HG02610 (cell line): ENCODE results near the gene UBAP1L.

Source experiments
- ATAC-seq: cut with Tn5 transposase; IDR thresholded peaks from one replicate; pipeline ENCODE4 v1.9.1; 2021; ENCODE audit warnings: mild to moderate bottlenecking, moderate library complexity; ENCODE audit not compliant: unreplicated experiment

Gene UBAP1L

GRCh38 chr15:65067645-65068402 lies 47.2 kb downstream of the UBAP1L start, which contains the start of gene RASL12:
Gene RASL12, minus strand, starts transcription at chr15:65067991. Its CDS starts 156 bp downstream, at chr15:65067835.
- no peak for ATAC-seq

GRCh38 chr15:65067317-65067644 lies 47.7 kb downstream of the UBAP1L start:
- ATAC-seq = no peak

DNA sequence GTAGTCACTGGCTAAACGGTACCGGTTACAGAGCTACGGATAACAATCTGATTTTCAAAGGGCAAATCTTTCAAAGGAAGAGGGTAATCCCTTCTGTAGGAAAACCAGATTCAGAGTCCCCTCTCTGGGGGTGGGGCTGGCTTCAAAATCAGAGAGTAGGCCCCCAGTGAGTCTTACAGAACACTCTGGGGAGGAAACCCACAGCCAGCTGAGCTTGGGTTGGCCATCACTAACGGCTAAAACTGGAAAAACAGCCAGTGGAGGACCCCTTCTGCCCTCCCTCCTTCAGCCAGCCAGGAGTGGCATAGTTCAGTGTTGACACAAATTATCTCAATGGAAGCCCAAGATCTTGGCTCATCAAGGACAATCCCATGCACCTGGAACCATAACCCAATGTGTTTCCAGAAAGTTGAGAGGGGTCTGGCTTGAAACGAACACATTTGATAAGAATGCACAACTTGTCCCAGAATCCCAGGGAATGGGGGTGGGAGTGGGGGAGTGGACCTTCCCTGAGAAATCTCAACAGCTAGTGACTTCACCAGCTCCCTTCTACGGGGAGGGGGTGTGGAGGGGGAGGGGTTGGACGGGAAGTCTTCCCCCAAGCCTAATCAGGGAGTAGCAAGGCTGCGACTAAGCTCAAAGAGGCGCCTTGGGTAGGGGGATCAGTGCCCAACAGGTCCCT lies 48.2 kb downstream of the UBAP1L start:
- no peak for ATAC-seq

GRCh38 chr15:65066001-65066634 lies 48.9 kb downstream of the UBAP1L start:
- no peak for ATAC-seq

DNA sequence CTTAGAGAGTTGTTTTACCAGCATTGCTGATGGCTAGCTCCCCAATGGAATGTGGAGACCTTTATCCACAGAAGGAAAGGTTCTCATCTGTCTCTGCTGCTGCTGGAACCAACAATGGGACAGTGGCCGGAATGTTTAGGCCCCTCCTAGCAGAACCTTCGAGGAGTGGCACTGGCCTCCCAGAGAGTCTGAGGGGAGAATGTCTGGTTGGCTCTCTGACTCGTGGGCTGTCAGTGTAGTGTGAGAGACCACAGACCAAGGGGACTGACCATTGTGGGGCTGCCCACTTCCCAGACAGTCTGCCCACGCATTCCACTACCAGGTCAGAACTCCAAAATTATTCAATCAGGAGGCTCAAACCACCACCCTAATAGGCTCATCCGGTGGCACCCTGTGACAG lies 52.3 kb downstream of the UBAP1L start:
- ATAC-seq = no peak

- ATAC-seq = no peak
Observed at GRCh38 chr15:65062061-65062460, 52.9 kb downstream of the UBAP1L start.

DNA sequence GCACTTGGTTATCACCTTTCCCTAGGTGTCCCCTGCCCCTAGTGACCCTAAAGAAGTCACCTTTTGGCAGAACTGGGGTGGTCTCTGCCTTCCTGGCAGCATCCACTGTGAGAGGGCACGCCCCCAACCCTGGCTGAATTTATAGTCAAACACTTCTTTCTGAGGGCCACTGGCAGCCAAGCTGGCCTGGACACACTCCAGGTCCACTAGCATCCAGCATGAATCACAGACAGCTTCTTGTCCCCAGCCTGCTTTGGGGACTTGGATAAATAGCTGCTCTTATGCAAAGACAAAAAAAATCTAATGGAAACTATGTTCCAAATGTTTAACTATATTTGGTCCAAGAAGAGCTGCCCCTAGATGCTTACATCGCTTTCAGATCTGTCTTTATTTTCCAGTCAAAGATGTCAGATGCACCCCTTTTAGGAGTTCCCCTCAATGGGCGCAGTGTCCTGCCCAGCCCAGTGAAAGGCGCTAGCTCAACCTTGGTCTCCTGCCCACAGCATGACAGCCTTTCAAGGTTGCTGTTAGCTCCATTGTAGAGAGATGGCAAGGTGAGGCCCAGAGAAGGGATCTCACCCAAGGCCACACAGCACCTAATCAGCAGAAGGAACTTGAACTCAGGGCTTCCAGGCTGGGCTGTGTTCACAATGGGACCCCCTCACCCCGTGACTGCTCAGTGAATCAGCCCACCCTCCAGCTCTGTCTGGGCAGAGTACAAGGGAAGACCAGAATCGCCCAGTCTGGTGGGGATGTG lies 54.2 kb downstream of the UBAP1L start:
- no peak for ATAC-seq

DNA sequence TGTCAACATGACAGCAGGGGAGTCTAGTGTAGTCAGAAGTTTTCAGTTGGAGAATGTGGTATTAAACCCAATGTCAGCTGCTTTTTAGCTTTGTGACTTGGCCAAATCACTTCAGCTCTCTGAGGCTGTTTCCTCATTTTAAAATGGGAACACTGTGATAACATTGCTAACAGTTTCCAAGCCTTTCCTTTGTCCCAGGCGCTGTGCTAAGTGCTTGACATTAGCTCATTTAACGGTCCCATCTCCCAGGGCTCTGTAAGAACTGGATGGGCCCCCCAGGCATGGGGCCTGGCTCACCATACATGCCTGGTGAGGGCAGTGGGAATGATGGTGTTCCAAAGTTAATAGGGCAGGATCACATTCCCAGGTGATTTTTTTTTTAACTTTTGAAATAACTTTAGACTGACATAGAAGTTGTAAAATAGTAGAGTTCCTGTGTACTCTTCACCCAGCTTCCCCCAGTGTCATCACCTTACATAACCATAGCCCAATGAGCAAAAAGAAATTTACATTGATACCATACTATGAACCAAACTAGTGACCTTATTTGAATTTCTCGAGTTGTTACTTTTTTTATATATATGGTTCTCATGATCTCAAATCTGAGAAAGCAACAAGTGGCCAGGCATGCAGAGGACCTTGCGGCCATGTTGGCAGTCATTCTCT lies 54.9 kb downstream of the UBAP1L start:
- ATAC-seq = no peak

DNA sequence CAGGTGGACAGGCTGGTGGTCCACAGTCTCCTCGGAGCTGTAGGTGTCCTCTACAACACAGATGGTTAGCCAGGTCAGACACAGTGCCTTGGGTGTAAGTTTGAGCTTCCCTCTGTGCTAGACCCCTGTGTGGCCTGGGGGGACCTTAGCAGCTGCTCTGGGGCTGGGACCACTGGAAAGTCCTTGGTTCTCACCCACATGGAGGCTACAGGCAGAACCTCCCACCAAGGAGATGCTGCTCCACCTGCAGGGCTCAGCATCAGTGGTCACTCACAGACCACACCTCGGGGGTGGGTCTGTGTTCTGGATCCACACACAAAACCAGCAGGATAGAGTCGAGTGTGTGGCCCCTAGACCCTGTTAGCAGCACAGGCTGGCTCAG lies 55.6 kb downstream of the UBAP1L start:
- no peak for ATAC-seq

DNA sequence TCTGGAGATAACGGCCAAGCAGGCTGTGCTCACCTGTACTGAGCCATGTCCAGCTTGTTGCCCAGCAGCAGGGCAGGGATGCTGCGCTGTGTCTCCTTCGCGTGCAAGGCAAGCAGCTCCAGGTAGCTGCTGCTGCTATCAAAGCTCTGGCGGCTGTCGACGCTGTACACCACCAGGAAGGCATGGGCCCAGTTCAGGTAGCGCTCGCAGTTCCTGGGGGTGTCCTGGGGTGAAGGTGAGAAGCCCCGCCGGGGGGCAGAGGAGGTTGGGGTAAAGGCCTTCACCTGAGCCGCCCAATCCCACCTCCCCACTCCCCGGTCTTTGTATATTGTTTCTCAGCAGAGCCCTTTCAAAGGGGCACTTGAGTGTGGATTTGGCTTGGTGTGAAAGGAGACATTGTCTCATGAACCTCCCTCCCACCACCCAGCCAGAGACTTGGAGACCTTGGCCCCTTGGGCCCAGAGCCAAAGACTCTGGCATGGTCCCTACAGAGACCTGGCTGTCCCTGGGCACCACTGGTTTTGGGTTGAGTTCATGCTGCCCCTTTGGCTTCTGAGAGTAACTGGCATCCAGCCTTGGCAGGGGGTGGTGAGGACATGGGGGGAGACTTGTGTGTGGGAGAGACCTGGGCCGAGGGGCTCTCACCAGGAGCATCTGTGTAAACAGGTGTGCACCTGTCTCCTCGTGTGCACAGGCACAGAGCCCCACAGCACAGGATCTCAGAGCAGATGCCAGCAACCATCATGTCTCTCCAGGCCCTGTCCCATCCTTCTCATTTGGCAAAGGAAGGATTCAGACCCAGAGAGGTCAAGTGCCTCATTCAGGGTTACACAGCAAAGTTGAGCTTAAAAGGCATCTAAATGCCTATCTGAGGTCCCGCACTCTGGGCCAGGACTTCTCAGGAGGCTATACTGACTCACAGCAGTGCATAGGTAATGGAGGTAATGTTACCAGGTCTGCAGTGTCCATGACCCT lies 56.3 kb downstream of the UBAP1L start:
- no peak for ATAC-seq

DNA sequence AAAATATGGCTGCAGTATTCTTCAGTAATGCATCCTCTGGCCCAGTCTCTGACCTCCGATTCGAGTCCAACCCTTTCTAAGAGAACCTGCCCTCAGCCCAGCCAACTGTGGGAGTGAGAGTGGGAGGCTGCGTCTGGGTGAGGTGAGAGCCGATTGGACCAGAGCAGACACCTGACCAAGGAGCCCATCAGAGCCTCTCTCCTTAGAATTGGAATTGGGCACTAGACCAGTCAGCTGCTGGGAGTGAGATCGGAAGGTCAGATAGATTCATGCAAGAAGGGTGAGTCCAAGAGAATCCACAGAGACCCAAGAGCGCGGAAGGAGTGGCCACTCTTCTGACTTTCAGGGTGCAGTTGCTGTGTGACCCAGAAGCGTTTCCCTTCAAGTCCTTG lies 57.5 kb downstream of the UBAP1L start:
- no peak for ATAC-seq

GRCh38 chr15:65056868-65057548 lies 58.0 kb downstream of the UBAP1L start:
- no peak for ATAC-seq

- ATAC-seq = no peak
Observed at GRCh38 chr15:65056106-65056505, 58.9 kb downstream of the UBAP1L start.

- ATAC-seq = no peak
Observed at GRCh38 chr15:65055201-65055870, 59.7 kb downstream of the UBAP1L start.

DNA sequence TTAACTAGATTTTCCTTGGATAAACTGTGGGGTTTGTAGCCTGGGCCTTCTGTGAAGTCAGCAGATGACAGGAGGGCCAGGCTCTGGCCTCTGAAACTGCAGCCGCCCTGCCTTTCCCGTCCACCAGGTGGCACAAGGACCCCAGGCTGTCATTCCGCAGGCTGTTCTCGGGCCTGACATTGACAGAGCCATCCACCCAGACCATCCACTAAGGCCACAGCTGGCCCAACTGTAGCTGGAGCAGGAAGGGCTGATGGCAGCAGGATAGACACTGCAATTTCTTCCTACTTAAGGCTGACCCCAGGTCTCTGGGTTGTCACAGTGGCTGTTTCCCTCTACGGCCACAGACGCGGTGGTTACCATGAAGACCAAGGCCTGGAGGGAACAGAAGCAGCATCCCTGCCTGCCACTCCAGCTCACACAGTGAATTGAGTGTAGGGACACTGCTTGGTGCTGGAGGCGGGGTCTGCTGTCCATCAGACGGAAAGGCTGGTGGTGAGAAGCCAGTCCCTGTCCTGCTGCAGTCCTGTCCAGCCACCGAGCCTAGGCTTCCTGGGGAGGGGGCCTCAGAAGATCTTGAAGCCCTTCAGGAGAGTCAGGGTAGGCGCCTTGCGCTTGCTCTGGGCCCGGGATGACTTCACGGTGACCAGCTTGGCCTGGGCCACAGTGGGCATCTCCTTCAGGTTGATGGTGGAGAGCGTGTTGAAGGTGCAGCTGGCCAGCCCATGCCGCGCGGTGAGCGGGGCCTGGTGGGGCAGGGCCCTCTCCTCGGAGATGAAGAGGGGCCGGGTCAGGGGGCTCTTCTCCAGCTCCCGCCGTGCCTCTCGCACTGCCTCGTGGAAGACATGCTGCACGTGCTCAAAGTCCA lies 60.4 kb downstream of the UBAP1L start:
- no peak for ATAC-seq

DNA sequence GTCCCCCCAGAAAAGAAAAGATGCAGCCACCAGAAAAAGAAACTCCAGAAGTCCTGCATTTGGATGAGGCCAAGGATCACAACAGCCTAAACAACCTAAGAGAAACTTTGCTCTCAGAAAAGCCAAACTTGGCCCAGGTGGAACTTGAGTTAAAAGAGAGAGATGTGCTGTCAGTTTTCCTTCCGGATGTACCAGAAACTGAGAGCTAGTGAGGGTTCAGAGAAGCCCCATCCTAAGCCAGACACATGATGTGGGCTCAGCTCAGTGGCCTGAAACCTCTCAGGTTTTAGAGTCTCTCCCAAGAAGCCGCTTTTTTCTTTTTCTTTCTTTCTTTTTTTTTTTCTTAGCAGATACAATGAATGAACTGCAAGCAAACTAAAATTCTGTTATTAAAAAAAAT lies 62.0 kb downstream of the UBAP1L start:
- ATAC-seq = no peak

DNA sequence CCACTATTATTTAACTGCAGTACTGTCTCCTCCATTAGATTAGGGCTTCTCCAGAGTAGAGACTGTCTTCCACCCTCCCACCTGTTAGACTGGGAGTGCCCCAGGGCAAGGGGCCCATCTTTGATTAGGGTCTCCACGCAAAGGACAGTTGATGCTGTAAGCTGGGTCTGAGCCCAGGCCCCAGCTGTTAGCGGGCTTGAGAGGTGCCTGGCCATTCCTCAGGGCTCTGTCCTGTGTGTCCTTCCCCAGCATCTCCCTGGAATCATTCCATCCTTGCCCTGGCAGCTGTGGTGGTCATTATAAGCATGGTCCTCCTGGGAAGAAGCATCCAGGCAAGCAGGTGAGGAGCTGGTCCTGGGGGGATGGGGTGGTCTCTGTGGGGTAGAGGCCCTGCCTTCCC lies 63.7 kb downstream of the UBAP1L start:
- ATAC-seq = no peak

GRCh38 chr15:65050270-65050669 lies 64.7 kb downstream of the UBAP1L start:
- no peak for ATAC-seq
